GM12878 (cell line): ENCODE results near the gene SGMS1. TPM values are rescaled to one million over a fixed set of nuclear protein-coding genes. Genes with fewer than 3 reads are reported as not detected.

ENCODE experiments used
- ASH2L ChIP-seq: fragments of 300-600, 200-600 bp; sonication (generic); IDR thresholded peaks from 2 replicates; pipeline ENCODE4 v1.6.1; 2017; ENCODE audit warnings: low read depth, mild to moderate bottlenecking, borderline replicate concordance
- ATF2 ChIP-seq: IDR thresholded peaks from 2 replicates; pipeline ENCODE4 v1.6.1; 2012; ENCODE audit warnings: low read length, inconsistent platforms
- CREM ChIP-seq: IDR thresholded peaks from 2 replicates; pipeline ENCODE4 v1.6.1; 2014; ENCODE audit warnings: antibody characterized with exemption, low read depth
- E2F8 ChIP-seq: fragments of 450-650 bp; IDR thresholded peaks from 2 replicates; pipeline ENCODE4 v1.6.1; 2018; ENCODE audit warnings: mild to moderate bottlenecking, low read depth, moderate library complexity; ENCODE audit not compliant: partially characterized antibody
- EZH2 ChIP-seq: IDR thresholded peaks from 2 replicates; pipeline ENCODE4 v1.6.1; 2012; ENCODE audit warnings: low read depth, mild to moderate bottlenecking, control low read depth, inconsistent platforms, low read length, borderline replicate concordance; ENCODE audit not compliant: control insufficient read depth
- FOXK2 ChIP-seq: fragments of 450-650 bp; IDR thresholded peaks from 2 replicates; pipeline ENCODE4 v1.6.1; 2017; ENCODE audit warnings: mild to moderate bottlenecking, moderate library complexity
- GATAD2B ChIP-seq: fragments of 450-650 bp; conservative IDR thresholded peaks from 2 replicates; pipeline ENCODE4 v1.6.1; 2017; ENCODE audit warnings: low read depth, mild to moderate bottlenecking, moderate library complexity
- HSF1 ChIP-seq: fragments of 150-350 bp; IDR thresholded peaks from 2 replicates; pipeline ENCODE4 v1.6.1; 2014; ENCODE audit warnings: mild to moderate bottlenecking, low read depth, low read length
- IKZF2 ChIP-seq, 2 experiments: fragments of 450-650 bp; IDR thresholded peaks; 2 replicates each; pipeline ENCODE4 v1.6.1; 2017; ENCODE audit warnings: mild to moderate bottlenecking in 2 of 2, moderate library complexity in 2 of 2
- IRF3 ChIP-seq: fragments of 450-650 bp; IDR thresholded peaks from 2 replicates; pipeline ENCODE4 v1.6.1; 2014; ENCODE audit warnings: mild to moderate bottlenecking
- IRF5 ChIP-seq: fragments of 450-650 bp; IDR thresholded peaks from 2 replicates; pipeline ENCODE4 v1.6.1; 2017; ENCODE audit warnings: borderline replicate concordance
- JUNB ChIP-seq: IDR thresholded peaks from 2 replicates; pipeline ENCODE4 v1.6.1; 2016; ENCODE audit warnings: antibody characterized with exemption, mild to moderate bottlenecking
- KLF5 ChIP-seq: fragments of 450-650 bp; IDR thresholded peaks from 2 replicates; pipeline ENCODE4 v1.6.1; 2014; ENCODE audit warnings: mild to moderate bottlenecking; ENCODE audit not compliant: partially characterized antibody
- MTA2 ChIP-seq: fragments of 450-650 bp; IDR thresholded peaks from 2 replicates; pipeline ENCODE4 v1.6.1; 2016; ENCODE audit warnings: low read depth, mild to moderate bottlenecking, moderate library complexity
- NFYB ChIP-seq: IDR thresholded peaks from 2 replicates; pipeline ENCODE4 v1.6.1; 2011; ENCODE audit warnings: low read depth, mild to moderate bottlenecking, low read length, improper control_type of control experiment, moderate library complexity; ENCODE audit not compliant: insufficient read depth
- SIX5 ChIP-seq: IDR thresholded peaks from 2 replicates; pipeline ENCODE4 v1.6.1; 2011; ENCODE audit warnings: mild to moderate bottlenecking, low read depth, low read length, moderate library complexity; ENCODE audit not compliant: severe bottlenecking
- SMAD1 ChIP-seq: fragments of 450-650 bp; IDR thresholded peaks from 2 replicates; pipeline ENCODE4 v1.6.1; 2018; ENCODE audit warnings: mild to moderate bottlenecking, low read depth; ENCODE audit not compliant: partially characterized antibody
- SUZ12 ChIP-seq: fragments of 200-600 bp; sonication (generic); IDR thresholded peaks from one replicate; pipeline ENCODE4 v1.6.1; 2018; ENCODE audit warnings: antibody characterized with exemption, mild to moderate bottlenecking; ENCODE audit not compliant: unreplicated experiment
- ZNF207 ChIP-seq: fragments of 450-650 bp; IDR thresholded peaks from 2 replicates; pipeline ENCODE4 v1.6.1; 2014; ENCODE audit warnings: antibody characterized with exemption, mild to moderate bottlenecking, borderline replicate concordance
- ZNF217 ChIP-seq: fragments of 450-650 bp; IDR thresholded peaks from 2 replicates; pipeline ENCODE4 v1.6.1; 2017; ENCODE audit warnings: antibody characterized with exemption, mild to moderate bottlenecking
- ZZZ3 ChIP-seq: IDR thresholded peaks from 2 replicates; pipeline ENCODE4 v1.6.1; 2011; ENCODE audit warnings: low read depth; ENCODE audit not compliant: control insufficient read depth, insufficient read length
- polyA plus RNA-seq, 11 experiments: library from polyadenylated mRNA; depleted of rRNA in 4 of 11; unstranded in 6 of 11; stranded (reverse) in 5 of 11; fragments of >200 nt; fragmentation: Nextera tagmentation in 4 of 11; fragmentation: Illumina TruSeq in 1 of 11; extraction: Ambion mirVana in 4 of 11; extraction: Trizol in 1 of 11; gene quantifications; 1 replicate in 1 of 11; 2 replicates in 10 of 11; pipeline versions ENCODE4 v1.2.1 to v1.2.3, GENCODE V29; 2011 to 2016; ENCODE audit warnings: inconsistent platforms in 2 of 11, missing spikeins in 2 of 11, low read depth in 1 of 11
- total RNA-seq, 4 experiments: library from RNA; depleted of rRNA in 3 of 4; stranded (reverse); fragments of >200 nt in 3 of 4; fragmentation: Illumina TruSeq in 1 of 4; extraction: Trizol in 1 of 4; gene quantifications; 2 replicates each; pipeline versions ENCODE4 v1.2.1 to v1.2.3, GENCODE V29; 2013 to 2021

SGMS1 gene
- total and polyA plus RNA-seq, 10 of the 15 experiments (the other 5 are each of a cell fraction or from before 2014, with no cell fraction given) = 1.4 to 14.5 (median 4.9) TPM

GRCh38 chr10:50396491-50397311 is 227.1 kb downstream of the SGMS1 start (continued):
- TF ChIP-seq IRF5 = no peak
- no peak for TF ChIP-seq ZZZ3
- TF ChIP-seq SMAD1 = no peak
- TF ChIP-seq E2F8 = no peak
- TF ChIP-seq ASH2L = no peak
- no peak for TF ChIP-seq FOXK2
- TF ChIP-seq IRF3 = no peak
- peak; percentile 95 for TF ChIP-seq JUNB
- TF ChIP-seq CREM = peak; percentile 47; the same call in 1 of the 2 replicates
- no peak for TF ChIP-seq SUZ12
- TF ChIP-seq MTA2 = no peak
- no peak for TF ChIP-seq HSF1
- no peak for TF ChIP-seq ZNF207
- TF ChIP-seq SIX5 = no peak
- TF ChIP-seq IKZF2 (IDR thresholded peaks at IDR 0.05) = peak in 1 of 2 experiments; percentile 39; a peak in 1 of 4 replicates
- no peak for TF ChIP-seq GATAD2B
- TF ChIP-seq ZNF217 = peak; percentile 78
- TF ChIP-seq EZH2 = no peak
- TF ChIP-seq ATF2 = peak; percentile 91
- TF ChIP-seq NFYB = no peak
- TF ChIP-seq KLF5 = no peak
